WTC11 (cell line): Measurements from ENCODE around the gene STAB1. TPM values are rescaled to one million over a fixed set of nuclear protein-coding genes. Genes with fewer than 3 reads are reported as not detected.

Experiments
- ATAC-seq: fragments of 200-7000 bp; cut with Tn5 transposase; 2 replicates; pipeline ENCODE4 v1.10.0; 2021; ENCODE audit warnings: mild to moderate bottlenecking, moderate library complexity
- CTCF ChIA-PET: fragments of 300-600 bp; sonication (Branson Sonifier 250); formaldehyde crosslinking; loops from one replicate; lab custom pipeline; 2021; ENCODE audit warnings: antibody characterized with exemption; lab: Charles Lee
- POLR2A ChIA-PET: fragments of 350-600 bp; sonication (Branson Sonifier 250); formaldehyde crosslinking; loops from one replicate; lab custom pipeline; 2021; ENCODE audit warnings: antibody characterized with exemption; lab: Charles Lee
- DNase-seq: peaks from one replicate; pipeline ENCODE4 v3.0.0; 2021; ENCODE audit warnings: low spot score
- H3K27ac Mint-ChIP-seq: 2 replicates; pipeline ENCODE4 v1.8.0; 2021; ENCODE audit warnings: mixed read lengths
- H3K27me3 Mint-ChIP-seq: 2 replicates; pipeline ENCODE4 v1.8.0; 2021; ENCODE audit warnings: low read depth, mild to moderate bottlenecking, moderate library complexity, mixed read lengths
- H3K36me3 Mint-ChIP-seq: 2 replicates; pipeline ENCODE4 v1.8.0; 2021; ENCODE audit warnings: mixed read lengths
- H3K4me1 Mint-ChIP-seq: 2 replicates; pipeline ENCODE4 v1.8.0; 2022; ENCODE audit warnings: mixed read lengths
- H3K4me3 Mint-ChIP-seq: 2 replicates; pipeline ENCODE4 v1.8.0; 2021; ENCODE audit warnings: mild to moderate bottlenecking, moderate library complexity, mixed read lengths
- H3K9me3 Mint-ChIP-seq: 2 replicates; pipeline ENCODE4 v1.8.0; 2021; ENCODE audit warnings: mixed read lengths
- CREM ChIP-seq: sonication (generic); formaldehyde crosslinking; IDR thresholded peaks from 2 replicates; pipeline ENCODE4 v1.8.1; 2022; ENCODE audit warnings: mild to moderate bottlenecking, missing genetic modification reagents, moderate library complexity
- IRF2 ChIP-seq: sonication (generic); formaldehyde crosslinking; IDR thresholded peaks from 2 replicates; pipeline ENCODE4 v1.8.0; 2022; ENCODE audit warnings: low read depth, missing genetic modification reagents, borderline replicate concordance
- NFATC4 ChIP-seq: fragments of 250-450 bp; sonication (Bioruptor Pico); IDR thresholded peaks from 2 replicates; pipeline ENCODE4 v1.9.0; 2021; ENCODE audit warnings: mild to moderate bottlenecking
- NFYB ChIP-seq: sonication (generic); formaldehyde crosslinking; conservative IDR thresholded peaks from 2 replicates; pipeline ENCODE4 v1.8.0; 2022; ENCODE audit warnings: low read depth, missing genetic modification reagents
- RORB ChIP-seq: fragments of 250-450 bp; sonication (Bioruptor Pico); IDR thresholded peaks from 2 replicates; pipeline ENCODE4 v1.9.0; 2021; ENCODE audit warnings: mild to moderate bottlenecking
- TEAD4 ChIP-seq: sonication (generic); formaldehyde crosslinking; IDR thresholded peaks from 2 replicates; pipeline ENCODE4 v1.8.0; 2022; ENCODE audit warnings: mild to moderate bottlenecking, missing genetic modification reagents
- ZNF219 ChIP-seq: sonication (generic); formaldehyde crosslinking; IDR thresholded peaks from 2 replicates; pipeline ENCODE4 v1.8.0; 2023; ENCODE audit warnings: missing genetic modification reagents, mild to moderate bottlenecking, borderline replicate concordance
- total RNA-seq: library from RNA; stranded (reverse); gene quantifications from 3 replicates; pipeline ENCODE4 v1.2.3, GENCODE V29; 2021
- TF ChIP-seq, protein P1 (sequence below): sonication (generic); formaldehyde crosslinking; IDR thresholded peaks from 2 replicates; pipeline ENCODE4 v1.8.1; 2023; ENCODE audit warnings: mild to moderate bottlenecking, missing genetic modification reagents, moderate library complexity
- TF ChIP-seq, protein P2 (sequence below): sonication (generic); formaldehyde crosslinking; IDR thresholded peaks from 2 replicates; pipeline ENCODE4 v1.8.0; 2023; ENCODE audit warnings: missing genetic modification reagents, mild to moderate bottlenecking, borderline replicate concordance
- TF ChIP-seq, protein P3 (sequence below): sonication (generic); formaldehyde crosslinking; IDR thresholded peaks from 2 replicates; pipeline ENCODE4 v1.8.0; 2023; ENCODE audit warnings: missing genetic modification reagents
- TF ChIP-seq, protein P4 (sequence below): sonication (generic); formaldehyde crosslinking; IDR thresholded peaks from 2 replicates; pipeline ENCODE4 v1.8.1; 2022; ENCODE audit warnings: mild to moderate bottlenecking, moderate library complexity, missing genetic modification reagents
- TF ChIP-seq, protein P5 (sequence below): fragments of 250-450 bp; sonication (Bioruptor Pico); IDR thresholded peaks from 2 replicates; pipeline ENCODE4 v1.9.0; 2021; ENCODE audit warnings: mild to moderate bottlenecking
- TF ChIP-seq, protein P6 (sequence below): sonication (generic); formaldehyde crosslinking; conservative IDR thresholded peaks from 2 replicates; pipeline ENCODE4 v1.8.1; 2022; ENCODE audit warnings: mild to moderate bottlenecking, missing genetic modification reagents
- TF ChIP-seq, protein P7 (sequence below): sonication (generic); formaldehyde crosslinking; IDR thresholded peaks from 2 replicates; pipeline ENCODE4 v1.8.1; 2022; ENCODE audit warnings: low read depth, missing genetic modification reagents, borderline replicate concordance
- TF ChIP-seq, protein P8 (sequence below): fragments of 200-600 bp; IDR thresholded peaks from 2 replicates; pipeline ENCODE4 v1.8.0; 2022; ENCODE audit warnings: antibody characterized with exemption

Gene STAB1
- total RNA-seq, 1 experiment from 2014 or later: 1.9 TPM

DNA sequence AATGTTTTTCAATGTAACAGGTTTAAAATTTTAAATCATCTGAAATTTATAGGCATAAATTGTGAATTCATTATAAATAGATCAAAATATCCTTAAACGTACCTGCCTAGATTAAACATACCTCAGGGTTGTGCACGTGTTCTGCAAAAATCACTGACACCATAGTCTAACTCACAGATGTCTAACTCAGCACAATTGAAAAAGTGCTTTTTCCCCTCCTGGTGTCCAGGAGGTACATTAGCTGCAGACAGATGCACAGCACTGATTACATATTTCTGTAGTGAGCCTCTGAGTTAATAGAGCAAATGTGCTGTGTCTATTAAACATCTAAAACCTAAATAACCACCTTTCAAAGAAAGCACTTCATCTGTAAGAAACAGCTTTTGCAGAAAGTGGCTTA lies 52.0 kb downstream of the STAB1 start:
- CTCF ChIA-PET: no interaction called here
- ATAC-seq: no peak
- POLR2A ChIA-PET: no interaction called here

More for the DNA sequence above, 52.0 kb downstream of the STAB1 start:
- H3K36me3 Mint-ChIP-seq: peaks cover 15% of the 10 kb centered on the region
- no peak for DNase-seq
- H3K27ac Mint-ChIP-seq: no peak overlapping the region
- H3K9me3 Mint-ChIP-seq: no peaks in the 10 kb centered on the region
- no peaks in the 10 kb centered on the region for H3K4me1 Mint-ChIP-seq
- H3K27me3 Mint-ChIP-seq: no peaks in the 10 kb centered on the region
- TF ChIP-seq, protein P1, sequence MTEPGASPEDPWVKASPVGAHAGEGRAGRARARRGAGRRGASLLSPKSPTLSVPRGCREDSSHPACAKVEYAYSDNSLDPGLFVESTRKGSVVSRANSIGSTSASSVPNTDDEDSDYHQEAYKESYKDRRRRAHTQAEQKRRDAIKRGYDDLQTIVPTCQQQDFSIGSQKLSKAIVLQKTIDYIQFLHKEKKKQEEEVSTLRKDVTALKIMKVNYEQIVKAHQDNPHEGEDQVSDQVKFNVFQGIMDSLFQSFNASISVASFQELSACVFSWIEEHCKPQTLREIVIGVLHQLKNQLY (CRISPR knock-in tag): no peak
- no peak for TF ChIP-seq TEAD4 (CRISPR knock-in tag)
- no peak for TF ChIP-seq RORB (CRISPR knock-in tag)
- TF ChIP-seq, protein P2, sequence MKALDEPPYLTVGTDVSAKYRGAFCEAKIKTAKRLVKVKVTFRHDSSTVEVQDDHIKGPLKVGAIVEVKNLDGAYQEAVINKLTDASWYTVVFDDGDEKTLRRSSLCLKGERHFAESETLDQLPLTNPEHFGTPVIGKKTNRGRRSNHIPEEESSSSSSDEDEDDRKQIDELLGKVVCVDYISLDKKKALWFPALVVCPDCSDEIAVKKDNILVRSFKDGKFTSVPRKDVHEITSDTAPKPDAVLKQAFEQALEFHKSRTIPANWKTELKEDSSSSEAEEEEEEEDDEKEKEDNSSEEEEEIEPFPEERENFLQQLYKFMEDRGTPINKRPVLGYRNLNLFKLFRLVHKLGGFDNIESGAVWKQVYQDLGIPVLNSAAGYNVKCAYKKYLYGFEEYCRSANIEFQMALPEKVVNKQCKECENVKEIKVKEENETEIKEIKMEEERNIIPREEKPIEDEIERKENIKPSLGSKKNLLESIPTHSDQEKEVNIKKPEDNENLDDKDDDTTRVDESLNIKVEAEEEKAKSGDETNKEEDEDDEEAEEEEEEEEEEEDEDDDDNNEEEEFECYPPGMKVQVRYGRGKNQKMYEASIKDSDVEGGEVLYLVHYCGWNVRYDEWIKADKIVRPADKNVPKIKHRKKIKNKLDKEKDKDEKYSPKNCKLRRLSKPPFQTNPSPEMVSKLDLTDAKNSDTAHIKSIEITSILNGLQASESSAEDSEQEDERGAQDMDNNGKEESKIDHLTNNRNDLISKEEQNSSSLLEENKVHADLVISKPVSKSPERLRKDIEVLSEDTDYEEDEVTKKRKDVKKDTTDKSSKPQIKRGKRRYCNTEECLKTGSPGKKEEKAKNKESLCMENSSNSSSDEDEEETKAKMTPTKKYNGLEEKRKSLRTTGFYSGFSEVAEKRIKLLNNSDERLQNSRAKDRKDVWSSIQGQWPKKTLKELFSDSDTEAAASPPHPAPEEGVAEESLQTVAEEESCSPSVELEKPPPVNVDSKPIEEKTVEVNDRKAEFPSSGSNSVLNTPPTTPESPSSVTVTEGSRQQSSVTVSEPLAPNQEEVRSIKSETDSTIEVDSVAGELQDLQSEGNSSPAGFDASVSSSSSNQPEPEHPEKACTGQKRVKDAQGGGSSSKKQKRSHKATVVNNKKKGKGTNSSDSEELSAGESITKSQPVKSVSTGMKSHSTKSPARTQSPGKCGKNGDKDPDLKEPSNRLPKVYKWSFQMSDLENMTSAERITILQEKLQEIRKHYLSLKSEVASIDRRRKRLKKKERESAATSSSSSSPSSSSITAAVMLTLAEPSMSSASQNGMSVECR (CRISPR knock-in tag): no peak
- TF ChIP-seq, protein P3, sequence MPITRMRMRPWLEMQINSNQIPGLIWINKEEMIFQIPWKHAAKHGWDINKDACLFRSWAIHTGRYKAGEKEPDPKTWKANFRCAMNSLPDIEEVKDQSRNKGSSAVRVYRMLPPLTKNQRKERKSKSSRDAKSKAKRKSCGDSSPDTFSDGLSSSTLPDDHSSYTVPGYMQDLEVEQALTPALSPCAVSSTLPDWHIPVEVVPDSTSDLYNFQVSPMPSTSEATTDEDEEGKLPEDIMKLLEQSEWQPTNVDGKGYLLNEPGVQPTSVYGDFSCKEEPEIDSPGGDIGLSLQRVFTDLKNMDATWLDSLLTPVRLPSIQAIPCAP (CRISPR knock-in tag): no peak
- TF ChIP-seq, protein P4, sequence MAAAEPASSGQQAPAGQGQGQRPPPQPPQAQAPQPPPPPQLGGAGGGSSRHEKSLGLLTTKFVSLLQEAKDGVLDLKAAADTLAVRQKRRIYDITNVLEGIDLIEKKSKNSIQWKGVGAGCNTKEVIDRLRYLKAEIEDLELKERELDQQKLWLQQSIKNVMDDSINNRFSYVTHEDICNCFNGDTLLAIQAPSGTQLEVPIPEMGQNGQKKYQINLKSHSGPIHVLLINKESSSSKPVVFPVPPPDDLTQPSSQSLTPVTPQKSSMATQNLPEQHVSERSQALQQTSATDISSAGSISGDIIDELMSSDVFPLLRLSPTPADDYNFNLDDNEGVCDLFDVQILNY (CRISPR knock-in tag): no peak
- TF ChIP-seq CREM (CRISPR knock-in tag): no peak
- TF ChIP-seq, protein P5, sequence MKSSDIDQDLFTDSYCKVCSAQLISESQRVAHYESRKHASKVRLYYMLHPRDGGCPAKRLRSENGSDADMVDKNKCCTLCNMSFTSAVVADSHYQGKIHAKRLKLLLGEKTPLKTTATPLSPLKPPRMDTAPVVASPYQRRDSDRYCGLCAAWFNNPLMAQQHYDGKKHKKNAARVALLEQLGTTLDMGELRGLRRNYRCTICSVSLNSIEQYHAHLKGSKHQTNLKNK: no peak
- no peak for TF ChIP-seq NFATC4
- TF ChIP-seq IRF2: no peak
- TF ChIP-seq, protein P6, sequence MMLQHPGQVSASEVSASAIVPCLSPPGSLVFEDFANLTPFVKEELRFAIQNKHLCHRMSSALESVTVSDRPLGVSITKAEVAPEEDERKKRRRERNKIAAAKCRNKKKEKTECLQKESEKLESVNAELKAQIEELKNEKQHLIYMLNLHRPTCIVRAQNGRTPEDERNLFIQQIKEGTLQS: no peak
- TF ChIP-seq ZNF219 (CRISPR knock-in tag): no peak
- TF ChIP-seq, protein P7, sequence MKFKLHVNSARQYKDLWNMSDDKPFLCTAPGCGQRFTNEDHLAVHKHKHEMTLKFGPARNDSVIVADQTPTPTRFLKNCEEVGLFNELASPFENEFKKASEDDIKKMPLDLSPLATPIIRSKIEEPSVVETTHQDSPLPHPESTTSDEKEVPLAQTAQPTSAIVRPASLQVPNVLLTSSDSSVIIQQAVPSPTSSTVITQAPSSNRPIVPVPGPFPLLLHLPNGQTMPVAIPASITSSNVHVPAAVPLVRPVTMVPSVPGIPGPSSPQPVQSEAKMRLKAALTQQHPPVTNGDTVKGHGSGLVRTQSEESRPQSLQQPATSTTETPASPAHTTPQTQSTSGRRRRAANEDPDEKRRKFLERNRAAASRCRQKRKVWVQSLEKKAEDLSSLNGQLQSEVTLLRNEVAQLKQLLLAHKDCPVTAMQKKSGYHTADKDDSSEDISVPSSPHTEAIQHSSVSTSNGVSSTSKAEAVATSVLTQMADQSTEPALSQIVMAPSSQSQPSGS (CRISPR knock-in tag): no peak
- TF ChIP-seq NFYB: no peak
- TF ChIP-seq, protein P8, sequence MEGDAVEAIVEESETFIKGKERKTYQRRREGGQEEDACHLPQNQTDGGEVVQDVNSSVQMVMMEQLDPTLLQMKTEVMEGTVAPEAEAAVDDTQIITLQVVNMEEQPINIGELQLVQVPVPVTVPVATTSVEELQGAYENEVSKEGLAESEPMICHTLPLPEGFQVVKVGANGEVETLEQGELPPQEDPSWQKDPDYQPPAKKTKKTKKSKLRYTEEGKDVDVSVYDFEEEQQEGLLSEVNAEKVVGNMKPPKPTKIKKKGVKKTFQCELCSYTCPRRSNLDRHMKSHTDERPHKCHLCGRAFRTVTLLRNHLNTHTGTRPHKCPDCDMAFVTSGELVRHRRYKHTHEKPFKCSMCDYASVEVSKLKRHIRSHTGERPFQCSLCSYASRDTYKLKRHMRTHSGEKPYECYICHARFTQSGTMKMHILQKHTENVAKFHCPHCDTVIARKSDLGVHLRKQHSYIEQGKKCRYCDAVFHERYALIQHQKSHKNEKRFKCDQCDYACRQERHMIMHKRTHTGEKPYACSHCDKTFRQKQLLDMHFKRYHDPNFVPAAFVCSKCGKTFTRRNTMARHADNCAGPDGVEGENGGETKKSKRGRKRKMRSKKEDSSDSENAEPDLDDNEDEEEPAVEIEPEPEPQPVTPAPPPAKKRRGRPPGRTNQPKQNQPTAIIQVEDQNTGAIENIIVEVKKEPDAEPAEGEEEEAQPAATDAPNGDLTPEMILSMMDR: no peak
- no peak overlapping the region for H3K4me3 Mint-ChIP-seq
